ENCODE results near the gene TMEM266.

TMEM266 gene

GRCh38 chr15:76073554-76073953, 13.8 kb downstream of the TMEM266 start:
- no peak for TF ChIP-seq CTCF (IDR thresholded peaks at IDR 0.05; ENCODE audit: low read depth, low read length)
- no peak overlapping the region for H3K4me3 ChIP-seq (ENCODE audit: low read depth, low read length)
- no peaks in the 10 kb centered on the region for H3K36me3 ChIP-seq
- no peaks in the 10 kb centered on the region for H3K9me3 ChIP-seq
- H3K4me1 ChIP-seq: no peaks in the 10 kb centered on the region
- peaks cover 15% of the 10 kb centered on the region for H3K27me3 ChIP-seq
- DNase-seq: no peak

GRCh38 chr15:76075046-76075445, 15.3 kb downstream of the TMEM266 start:
- H3K27me3 ChIP-seq: peaks cover 4% of the 10 kb centered on the region; the same call in 1 of the 2 replicates
- no peak overlapping the region for H3K4me3 ChIP-seq (ENCODE audit: low read depth, low read length)
- no peaks in the 10 kb centered on the region for H3K9me3 ChIP-seq
- no peaks in the 10 kb centered on the region for H3K36me3 ChIP-seq
- H3K4me1 ChIP-seq: no peaks in the 10 kb centered on the region
- DNase-seq: no peak
- no peak for TF ChIP-seq CTCF (IDR thresholded peaks at IDR 0.05; ENCODE audit: low read depth, low read length)

- H3K27me3 ChIP-seq: peaks cover 3% of the 10 kb centered on the region; the same call in 1 of the 2 replicates
- H3K36me3 ChIP-seq: no peaks in the 10 kb centered on the region
- no peaks in the 10 kb centered on the region for H3K9me3 ChIP-seq
- H3K4me1 ChIP-seq: no peaks in the 10 kb centered on the region
- DNase-seq: no peak
- H3K4me3 ChIP-seq (ENCODE audit: low read depth, low read length): no peak overlapping the region
- no peak for TF ChIP-seq CTCF (IDR thresholded peaks at IDR 0.05; ENCODE audit: low read depth, low read length)
Observed at GRCh38 chr15:76078285-76078877, 18.6 kb downstream of the TMEM266 start.

GRCh38 chr15:76084256-76084655, 24.5 kb downstream of the TMEM266 start:
- Histone ChIP-seq H3K4me1 (no peaks in the 10 kb centered on the region), H3K4me3 (ENCODE audit: low read depth, low read length) (no peak overlapping the region), H3K36me3 (no peaks in the 10 kb centered on the region), H3K9me3 (no peaks in the 10 kb centered on the region), H3K27me3 (peaks cover 10% of the 10 kb centered on the region)
- no peak for TF ChIP-seq CTCF (IDR thresholded peaks at IDR 0.05; ENCODE audit: low read depth, low read length)
- DNase-seq: no peak

GRCh38 chr15:76098685-76099084, 38.9 kb downstream of the TMEM266 start:
- Histone ChIP-seq H3K4me3 (ENCODE audit: low read depth, low read length) (no peak overlapping the region), H3K27me3 (peaks cover 39% of the 10 kb centered on the region), H3K9me3 (peaks cover 4% of the 10 kb centered on the region; the same call in 1 of the 2 replicates), H3K4me1 (no peaks in the 10 kb centered on the region), H3K36me3 (no peaks in the 10 kb centered on the region)
- TF ChIP-seq CTCF (IDR thresholded peaks at IDR 0.05; ENCODE audit: low read depth, low read length): no peak
- DNase-seq: no peak

GRCh38 chr15:76099388-76099787, 39.6 kb downstream of the TMEM266 start:
- Histone ChIP-seq H3K36me3 (no peaks in the 10 kb centered on the region), H3K4me1 (no peaks in the 10 kb centered on the region), H3K27me3 (peaks cover 39% of the 10 kb centered on the region), H3K4me3 (ENCODE audit: low read depth, low read length) (no peak overlapping the region), H3K9me3 (peaks cover 4% of the 10 kb centered on the region; the same call in 1 of the 2 replicates)
- no peak for TF ChIP-seq CTCF (IDR thresholded peaks at IDR 0.05; ENCODE audit: low read depth, low read length)
- DNase-seq: no peak
